ENCODE data around the gene KCNE2.

The KCNE2 gene

GRCh38 chr21:34335316-34335715 lies 28.5 kb upstream of the KCNE2 start:
- Histone ChIP-seq H3K27me3 (replicated peaks; ENCODE audit: insufficient read depth, low read length) (no peaks in the 10 kb centered on the region), H4K20me1 (ENCODE audit: insufficient read depth, low read length) (no peaks in the 10 kb centered on the region), H3K4me1 (ENCODE audit: low read length) (no peaks in the 10 kb centered on the region), H3K9me2 (replicated peaks; ENCODE audit: insufficient read depth, low read length) (no peaks in the 10 kb centered on the region), H3K27ac (ENCODE audit: low read length) (no peak overlapping the region), H3K9me3 (replicated peaks; ENCODE audit: insufficient read depth, low read length) (no peaks in the 10 kb centered on the region), H3K36me3 (replicated peaks; ENCODE audit: insufficient read depth, low read length) (no peaks in the 10 kb centered on the region), H3K9ac (ENCODE audit: low read length) (no peak overlapping the region), H3F3A (ENCODE audit: insufficient read depth, low read length) (no peaks in the 10 kb centered on the region), H3K4me2 (ENCODE audit: low read depth, low read length) (no peak overlapping the region), H3K4me3 (ENCODE audit: low read length) (no peak overlapping the region), H3K79me2 (ENCODE audit: low read length) (no peaks in the 10 kb centered on the region), H2AFZ (ENCODE audit: low read length) (no peak overlapping the region)
- DNase-seq, result no peak
- TF ChIP-seq CTCF (IDR thresholded peaks at IDR 0.05; ENCODE audit: low read length) (no peak), EZH2phosphoT487 (IDR thresholded peaks at IDR 0.05; ENCODE audit: low read length) (no peak), EZH2 (optimal IDR thresholded peaks at IDR 0.05; ENCODE audit: low read depth, low read length) (no peak)

GRCh38 chr21:34336245-34336644 lies 27.6 kb upstream of the KCNE2 start:
- no peaks in the 10 kb centered on the region for H3K9me3 ChIP-seq (replicated peaks; ENCODE audit: insufficient read depth, low read length)
- no peak overlapping the region for H3K9ac ChIP-seq (ENCODE audit: low read length)
- no peaks in the 10 kb centered on the region for H3F3A ChIP-seq (ENCODE audit: insufficient read depth, low read length)
- no peaks in the 10 kb centered on the region for H3K27me3 ChIP-seq (replicated peaks; ENCODE audit: insufficient read depth, low read length)
- no peak overlapping the region for H2AFZ ChIP-seq (ENCODE audit: low read length)
- H3K9me2 ChIP-seq (replicated peaks; ENCODE audit: insufficient read depth, low read length), result no peaks in the 10 kb centered on the region
- no peaks in the 10 kb centered on the region for H3K4me1 ChIP-seq (ENCODE audit: low read length)
- no peak for DNase-seq
- H4K20me1 ChIP-seq (ENCODE audit: insufficient read depth, low read length), result no peaks in the 10 kb centered on the region
- no peak overlapping the region for H3K4me2 ChIP-seq (ENCODE audit: low read depth, low read length)
- no peak for TF ChIP-seq EZH2phosphoT487 (IDR thresholded peaks at IDR 0.05; ENCODE audit: low read length)
- TF ChIP-seq EZH2 (optimal IDR thresholded peaks at IDR 0.05; ENCODE audit: low read depth, low read length), result no peak
- no peak for TF ChIP-seq CTCF (IDR thresholded peaks at IDR 0.05; ENCODE audit: low read length)
- no peaks in the 10 kb centered on the region for H3K36me3 ChIP-seq (replicated peaks; ENCODE audit: insufficient read depth, low read length)
- no peaks in the 10 kb centered on the region for H3K79me2 ChIP-seq (ENCODE audit: low read length)
- H3K4me3 ChIP-seq (ENCODE audit: low read length), result no peak overlapping the region
- H3K27ac ChIP-seq (ENCODE audit: low read length), result no peak overlapping the region

- no peaks in the 10 kb centered on the region for H3K9me2 ChIP-seq (replicated peaks; ENCODE audit: insufficient read depth, low read length)
- no peak overlapping the region for H3K4me2 ChIP-seq (ENCODE audit: low read depth, low read length)
- H3K79me2 ChIP-seq (ENCODE audit: low read length), result no peaks in the 10 kb centered on the region
- H3K4me3 ChIP-seq (ENCODE audit: low read length), result no peak overlapping the region
- DNase-seq, result no peak
- H3K27me3 ChIP-seq (replicated peaks; ENCODE audit: insufficient read depth, low read length), result no peaks in the 10 kb centered on the region
- H3K36me3 ChIP-seq (replicated peaks; ENCODE audit: insufficient read depth, low read length), result no peaks in the 10 kb centered on the region
- no peaks in the 10 kb centered on the region for H3K4me1 ChIP-seq (ENCODE audit: low read length)
- H3F3A ChIP-seq (ENCODE audit: insufficient read depth, low read length), result no peaks in the 10 kb centered on the region
- H3K9me3 ChIP-seq (replicated peaks; ENCODE audit: insufficient read depth, low read length), result no peaks in the 10 kb centered on the region
- H3K9ac ChIP-seq (ENCODE audit: low read length), result no peak overlapping the region
- no peak overlapping the region for H3K27ac ChIP-seq (ENCODE audit: low read length)
- no peaks in the 10 kb centered on the region for H4K20me1 ChIP-seq (ENCODE audit: insufficient read depth, low read length)
- TF ChIP-seq EZH2phosphoT487 (IDR thresholded peaks at IDR 0.05; ENCODE audit: low read length), result no peak
- TF ChIP-seq CTCF (IDR thresholded peaks at IDR 0.05; ENCODE audit: low read length), result no peak
- no peak for TF ChIP-seq EZH2 (optimal IDR thresholded peaks at IDR 0.05; ENCODE audit: low read depth, low read length)
- no peak overlapping the region for H2AFZ ChIP-seq (ENCODE audit: low read length)
These were observed 26.9 kb upstream of the KCNE2 start for GRCh38 chr21:34336756-34337391.

Measured in MM.1S (cell line).